BE2C (cell line): Measurements from ENCODE around the gene MC3R.
"Not testable (repeated sequence)": the region's sequence is repeated elsewhere in the genome, so short reads cannot be mapped to it uniquely, and the experiment has no call there.

Experiments
- DNase-seq: peaks from one replicate; pipeline ENCODE4 v3.0.0-alpha.2; 2020
- H3K27me3 ChIP-seq: fragments of 250-450 bp; sonication (Bioruptor Pico); 2 replicates; pipeline ENCODE4 v1.5.1; 2020; ENCODE audit warnings: mild to moderate bottlenecking
- H3K36me3 ChIP-seq: fragments of 250-450 bp; sonication (Bioruptor Pico); 2 replicates; pipeline ENCODE4 v1.5.1; 2020; ENCODE audit warnings: mild to moderate bottlenecking
- H3K4me1 ChIP-seq: fragments of 250-450 bp; sonication (Bioruptor Pico); 2 replicates; pipeline ENCODE4 v1.5.1; 2020
- H3K4me3 ChIP-seq: 2 replicates; pipeline ENCODE4 v1.5.1; 2011; ENCODE audit warnings: low read depth, low read length
- H3K9me3 ChIP-seq: fragments of 250-450 bp; sonication (Bioruptor Pico); 2 replicates; pipeline ENCODE4 v1.5.1; 2020
- TF ChIP-seq, protein P1 (sequence below): IDR thresholded peaks from 2 replicates; pipeline ENCODE4 v1.5.1; 2012; ENCODE audit warnings: mild to moderate bottlenecking, low read depth, low read length

MC3R gene

GRCh38 chr20:56208121-56208520 is 40.4 kb upstream of the MC3R start:
- DNase-seq: no peak
- H3K36me3 ChIP-seq: no peaks in the 10 kb centered on the region
- TF ChIP-seq, protein P1, sequence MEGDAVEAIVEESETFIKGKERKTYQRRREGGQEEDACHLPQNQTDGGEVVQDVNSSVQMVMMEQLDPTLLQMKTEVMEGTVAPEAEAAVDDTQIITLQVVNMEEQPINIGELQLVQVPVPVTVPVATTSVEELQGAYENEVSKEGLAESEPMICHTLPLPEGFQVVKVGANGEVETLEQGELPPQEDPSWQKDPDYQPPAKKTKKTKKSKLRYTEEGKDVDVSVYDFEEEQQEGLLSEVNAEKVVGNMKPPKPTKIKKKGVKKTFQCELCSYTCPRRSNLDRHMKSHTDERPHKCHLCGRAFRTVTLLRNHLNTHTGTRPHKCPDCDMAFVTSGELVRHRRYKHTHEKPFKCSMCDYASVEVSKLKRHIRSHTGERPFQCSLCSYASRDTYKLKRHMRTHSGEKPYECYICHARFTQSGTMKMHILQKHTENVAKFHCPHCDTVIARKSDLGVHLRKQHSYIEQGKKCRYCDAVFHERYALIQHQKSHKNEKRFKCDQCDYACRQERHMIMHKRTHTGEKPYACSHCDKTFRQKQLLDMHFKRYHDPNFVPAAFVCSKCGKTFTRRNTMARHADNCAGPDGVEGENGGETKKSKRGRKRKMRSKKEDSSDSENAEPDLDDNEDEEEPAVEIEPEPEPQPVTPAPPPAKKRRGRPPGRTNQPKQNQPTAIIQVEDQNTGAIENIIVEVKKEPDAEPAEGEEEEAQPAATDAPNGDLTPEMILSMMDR: no peak
- H3K27me3 ChIP-seq: no peaks in the 10 kb centered on the region
- H3K9me3 ChIP-seq: no peaks in the 10 kb centered on the region
- no peaks in the 10 kb centered on the region for H3K4me1 ChIP-seq
- no peak overlapping the region for H3K4me3 ChIP-seq

DNA sequence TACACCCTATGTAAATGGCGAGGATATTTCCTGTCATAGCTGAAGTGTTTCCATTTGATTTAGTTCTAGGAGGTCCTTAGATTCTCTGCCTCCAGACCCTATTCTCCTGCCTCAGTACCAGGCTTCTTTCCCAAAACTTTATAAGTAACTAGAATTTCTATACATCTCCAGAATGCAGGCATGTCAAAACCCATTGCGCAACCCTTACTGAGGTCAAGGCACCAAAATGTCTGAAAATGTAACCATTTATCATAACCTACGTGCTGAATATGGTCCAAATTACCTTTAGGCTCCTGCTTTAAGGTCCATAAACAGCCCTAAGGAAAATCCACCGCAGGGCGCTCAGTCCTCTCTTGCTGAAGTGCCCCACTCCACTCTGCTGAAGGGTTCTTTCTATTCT is 37.5 kb upstream of the MC3R start:
- Histone ChIP-seq H3K9me3 (no peaks in the 10 kb centered on the region), H3K4me3 (no peak overlapping the region), H3K36me3 (no peaks in the 10 kb centered on the region), H3K4me1 (no peaks in the 10 kb centered on the region), H3K27me3 (no peaks in the 10 kb centered on the region)
- no peak for DNase-seq
- TF ChIP-seq, protein P1: no peak

- DNase-seq: no peak
- Histone ChIP-seq H3K4me3 (no peak overlapping the region), H3K9me3 (no peaks in the 10 kb centered on the region), H3K27me3 (no peaks in the 10 kb centered on the region), H3K4me1 (no peaks in the 10 kb centered on the region), H3K36me3 (no peaks in the 10 kb centered on the region)
- TF ChIP-seq, protein P1: no peak
These were observed 36.4 kb upstream of the MC3R start for GRCh38 chr20:56212091-56212490.

DNA sequence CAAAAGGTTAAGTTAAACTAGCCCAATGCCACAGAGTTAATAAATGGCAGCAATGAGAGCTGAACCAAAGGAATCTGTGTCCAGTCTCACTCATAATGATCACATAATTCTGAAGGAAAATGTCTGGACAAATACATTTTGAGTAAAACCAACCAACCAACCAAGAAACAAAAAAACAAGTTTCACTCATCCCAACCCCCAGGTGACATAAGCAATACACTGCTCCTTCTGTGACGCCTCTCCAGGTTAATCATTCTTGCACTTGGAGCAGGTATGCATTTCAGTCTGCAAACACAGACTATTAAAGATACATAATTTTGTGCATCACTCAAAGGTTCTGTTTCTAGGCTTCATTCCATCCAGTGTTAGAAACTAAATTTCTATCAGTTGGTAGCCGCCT is 35.2 kb upstream of the MC3R start:
- no peaks in the 10 kb centered on the region for H3K4me1 ChIP-seq
- no peak for DNase-seq
- H3K9me3 ChIP-seq: no peaks in the 10 kb centered on the region
- H3K27me3 ChIP-seq: no peaks in the 10 kb centered on the region
- TF ChIP-seq, protein P1: no peak
- no peak overlapping the region for H3K4me3 ChIP-seq
- no peaks in the 10 kb centered on the region for H3K36me3 ChIP-seq

GRCh38 chr20:56215115-56215514 is 33.4 kb upstream of the MC3R start:
- Histone ChIP-seq H3K4me1 (no peaks in the 10 kb centered on the region), H3K36me3 (no peaks in the 10 kb centered on the region)

GRCh38 chr20:56217829-56218228 is 30.7 kb upstream of the MC3R start:
- Histone ChIP-seq H3K36me3 (no peaks in the 10 kb centered on the region), H3K4me1 (no peaks in the 10 kb centered on the region), H3K9me3 (no peaks in the 10 kb centered on the region), H3K4me3 (no peak overlapping the region), H3K27me3 (no peaks in the 10 kb centered on the region)
- no peak for DNase-seq
- TF ChIP-seq, protein P1: no peak

More at GRCh38 chr20:56215115-56215514, 33.4 kb upstream of the MC3R start:
- H3K27me3 ChIP-seq: no peaks in the 10 kb centered on the region
- no peak for DNase-seq
- H3K9me3 ChIP-seq: no peaks in the 10 kb centered on the region
- TF ChIP-seq, protein P1: no peak
- H3K4me3 ChIP-seq: no peak overlapping the region

GRCh38 chr20:56221186-56221585 is 27.3 kb upstream of the MC3R start:
- H3K4me1 ChIP-seq, DNase-seq, H3K4me3 ChIP-seq, H3K36me3 ChIP-seq, H3K9me3 ChIP-seq, H3K27me3 ChIP-seq: not testable (repeated sequence)
